ENCODE results near the gene TNRC6C. TPM values are rescaled to one million over a fixed set of nuclear protein-coding genes. Genes with fewer than 3 reads are reported as not detected.

The TNRC6C gene
- total RNA-seq, 3 donors from 2014 or later, result 14.1 to 21.7 (median 21.6) TPM

- TF ChIP-seq POLR2A (IDR thresholded peaks at IDR 0.05) (no peak), CTCF (IDR thresholded peaks at IDR 0.05) (no peak), POLR2AphosphoS5 (IDR thresholded peaks at IDR 0.05) (no peak)
- Histone ChIP-seq H3K4me3 (no peak overlapping the region), H3K4me1 (no peaks in the 10 kb centered on the region)
Measured at GRCh38 chr17:78000341-78000740, 41.8 kb downstream of the TNRC6C start.

GRCh38 chr17:78001182-78001581 lies 42.7 kb downstream of the TNRC6C start:
- Histone ChIP-seq H3K4me1 (no peaks in the 10 kb centered on the region), H3K27ac (no peak overlapping the region), H3K4me3 (no peak overlapping the region)

More at GRCh38 chr17:78000341-78000740, 41.8 kb downstream of the TNRC6C start:
- Histone ChIP-seq H3K36me3 (no peaks in the 10 kb centered on the region), H3K27me3 (no peaks in the 10 kb centered on the region), H3K27ac (no peak overlapping the region), H3K9me3 (no peaks in the 10 kb centered on the region)
- no peak for DNase-seq (ENCODE audit: low spot score in 2 of 2)
- intact Hi-C loops (cut with DNase I; ENCODE audit: low total_unique reads), result no loop called here

GRCh38 chr17:78001612-78002011 lies 43.1 kb downstream of the TNRC6C start:
- no peak overlapping the region for H3K27ac ChIP-seq
- intact Hi-C loops (cut with DNase I; ENCODE audit: low total_unique reads), result no loop called here
- TF ChIP-seq CTCF (IDR thresholded peaks at IDR 0.05) (no peak), POLR2AphosphoS5 (IDR thresholded peaks at IDR 0.05) (no peak), POLR2A (IDR thresholded peaks at IDR 0.05) (no peak)
- no peaks in the 10 kb centered on the region for H3K27me3 ChIP-seq
- H3K4me3 ChIP-seq, result no peak overlapping the region
- DNase-seq (ENCODE audit: low spot score in 2 of 2), result no peak
- H3K4me1 ChIP-seq, result no peaks in the 10 kb centered on the region
- no peaks in the 10 kb centered on the region for H3K36me3 ChIP-seq
- no peaks in the 10 kb centered on the region for H3K9me3 ChIP-seq

More at GRCh38 chr17:78001182-78001581, 42.7 kb downstream of the TNRC6C start:
- H3K36me3 ChIP-seq, result no peaks in the 10 kb centered on the region
- H3K27me3 ChIP-seq, result no peaks in the 10 kb centered on the region
- DNase-seq (ENCODE audit: low spot score in 2 of 2), result no peak
- intact Hi-C loops (cut with DNase I; ENCODE audit: low total_unique reads), result no loop called here
- H3K9me3 ChIP-seq, result no peaks in the 10 kb centered on the region
- TF ChIP-seq CTCF (IDR thresholded peaks at IDR 0.05), result no peak
- TF ChIP-seq POLR2A (IDR thresholded peaks at IDR 0.05), result no peak
- no peak for TF ChIP-seq POLR2AphosphoS5 (IDR thresholded peaks at IDR 0.05)

GRCh38 chr17:78002166-78002565 lies 43.7 kb downstream of the TNRC6C start:
- TF ChIP-seq POLR2AphosphoS5 (IDR thresholded peaks at IDR 0.05), result no peak
- TF ChIP-seq CTCF (IDR thresholded peaks at IDR 0.05), result no peak
- TF ChIP-seq POLR2A (IDR thresholded peaks at IDR 0.05), result no peak
- H3K4me3 ChIP-seq, result no peak overlapping the region
- H3K9me3 ChIP-seq, result no peaks in the 10 kb centered on the region
- DNase-seq (ENCODE audit: low spot score in 2 of 2), result no peak
- H3K27me3 ChIP-seq, result no peaks in the 10 kb centered on the region
- H3K36me3 ChIP-seq, result no peaks in the 10 kb centered on the region
- intact Hi-C loops (cut with DNase I; ENCODE audit: low total_unique reads), result no loop called here
- H3K27ac ChIP-seq, result no peak overlapping the region
- H3K4me1 ChIP-seq, result no peaks in the 10 kb centered on the region

GRCh38 chr17:78005452-78006171 lies 47.1 kb downstream of the TNRC6C start:
- H3K4me3 ChIP-seq, result no peak overlapping the region
- H3K27me3 ChIP-seq, result no peaks in the 10 kb centered on the region
- H3K27ac ChIP-seq, result no peak overlapping the region
- no peaks in the 10 kb centered on the region for H3K4me1 ChIP-seq
- no peaks in the 10 kb centered on the region for H3K36me3 ChIP-seq
- no peaks in the 10 kb centered on the region for H3K9me3 ChIP-seq
- no peak for DNase-seq (ENCODE audit: low spot score in 2 of 2)
- intact Hi-C loops (cut with DNase I; ENCODE audit: low total_unique reads), result no loop called here
- TF ChIP-seq CTCF (IDR thresholded peaks at IDR 0.05) (no peak), POLR2AphosphoS5 (IDR thresholded peaks at IDR 0.05) (no peak), POLR2A (IDR thresholded peaks at IDR 0.05) (no peak)

Measured in breast epithelium (tissue), 4 donors.